Activated CD4-positive, alpha-beta T cell treated with anti-CD3 and anti-CD28 coated beads for 4 hours (primary cell): ENCODE results near the gene OR1E2.
"Not testable (repeated sequence)": the region's sequence is repeated elsewhere in the genome, so short reads cannot be mapped to it uniquely, and the experiment has no call there.

Experiments
- DNase-seq, 2 donors: peaks; one replicate each; pipeline ENCODE4 v3.0.0-alpha.2; 2020

OR1E2 gene

DNA sequence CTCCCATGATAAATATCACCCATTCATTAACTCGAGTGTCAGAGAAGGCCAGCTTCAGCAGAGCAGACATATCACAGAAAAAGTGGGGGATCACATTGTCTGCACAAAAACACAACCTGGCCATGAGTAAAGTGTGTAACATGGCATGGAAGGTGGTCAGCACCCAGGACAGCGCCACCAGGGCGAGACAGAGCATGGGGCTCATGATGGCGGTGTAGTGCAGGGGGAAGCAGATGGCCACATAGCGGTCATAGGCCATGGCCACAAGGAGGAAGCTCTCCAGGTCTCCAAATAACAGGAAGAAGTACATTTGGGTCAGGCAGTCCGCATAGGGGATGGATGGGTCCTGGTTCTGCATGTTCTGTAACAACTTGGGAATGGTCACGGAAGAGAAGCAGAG lies 35.8 kb downstream of the OR1E2 start:
- not testable (repeated sequence) for DNase-seq

DNA sequence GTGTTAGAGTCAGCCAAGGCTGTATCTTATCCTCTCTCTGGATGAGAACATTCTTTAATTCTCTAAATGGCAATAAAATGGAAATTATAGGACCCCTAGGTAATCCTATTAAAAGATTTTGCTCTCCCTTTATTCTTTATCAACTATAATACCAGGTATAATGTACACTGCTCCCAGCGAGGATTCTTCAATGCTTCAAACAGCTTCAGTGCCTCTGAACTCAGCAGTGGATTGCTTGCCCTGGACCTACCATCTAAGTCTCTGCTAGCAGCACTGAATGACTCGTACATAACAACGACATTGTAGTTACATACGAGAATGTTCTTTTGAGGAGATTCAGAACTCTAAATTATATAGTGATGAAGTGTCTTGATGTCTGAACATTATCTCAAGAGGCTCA lies 43.9 kb downstream of the OR1E2 start:
- DNase-seq = no peak

DNA sequence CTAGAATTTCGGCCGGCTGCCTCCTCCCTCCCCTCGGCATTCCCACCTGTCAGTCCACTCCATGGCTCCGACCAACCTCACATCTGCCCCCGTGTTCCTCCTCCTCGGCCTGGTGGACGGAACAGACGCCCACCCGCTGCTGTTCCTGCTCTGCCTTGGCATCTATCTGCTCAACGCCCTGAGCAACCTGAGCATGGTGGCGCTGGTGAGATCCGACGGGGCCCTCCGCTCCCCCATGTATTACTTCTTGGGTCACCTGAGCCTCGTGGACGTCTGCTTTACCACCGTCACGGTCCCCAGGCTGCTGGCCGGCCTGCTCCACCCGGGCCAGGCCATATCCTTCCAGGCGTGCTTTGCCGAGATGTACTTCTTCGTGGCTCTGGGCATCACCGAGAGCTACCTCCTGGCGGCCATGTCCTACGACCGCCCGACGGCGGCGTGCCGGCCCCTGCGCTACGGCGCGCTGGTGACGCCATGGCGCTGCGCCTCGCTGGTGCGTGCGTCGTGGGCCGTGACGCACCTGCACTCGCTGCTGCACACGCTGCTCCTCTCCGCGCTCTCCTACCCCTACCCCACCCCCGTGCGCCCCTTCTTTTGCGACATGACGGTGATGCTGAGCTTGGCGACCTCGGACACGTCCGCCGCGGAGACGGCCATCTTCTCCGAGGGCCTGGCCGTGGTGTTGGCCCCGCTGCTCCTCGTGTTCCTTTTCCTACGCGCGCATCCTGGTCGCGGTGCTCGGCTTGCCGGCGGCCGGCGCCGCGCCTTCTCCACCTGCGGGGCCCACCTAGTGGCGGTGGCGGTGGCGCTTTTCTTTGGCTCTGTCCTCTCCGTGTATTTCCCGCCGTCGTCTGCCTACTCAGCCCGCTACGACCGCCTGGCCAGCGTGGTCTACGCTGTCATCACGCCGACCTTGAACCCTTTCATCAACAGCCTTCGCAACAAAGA lies 47.5 kb downstream of the OR1E2 start, which contains the start of gene OR3A2:
TSS of gene OR3A2 (minus strand) at position 440 of the 948 bp plus-strand sequence.
- DNase-seq = peak in 1 of 2 donors; percentile 24
